ENCODE results near the gene MAP4K3. TPM values are rescaled to one million over a fixed set of nuclear protein-coding genes. Genes with fewer than 3 reads are reported as not detected.

Gene MAP4K3
- total and polyA plus RNA-seq, 12 donors: 8.1 to 49.0 (median 40.2) TPM

GRCh38 chr2:39373181-39373802 lies 63.8 kb downstream of the MAP4K3 start:
- 50 to 74% methylated on average over 2 of the region's 2 CpGs for WGBS, 2 donors
- DNase-seq: no peak
- TF ChIP-seq CTCF (IDR thresholded peaks at IDR 0.05): no peak
- Histone ChIP-seq H3K27me3 (no peaks in the 10 kb centered on the region), H3K36me3 (peaks cover 0 to 51% (median 0%) of the 10 kb centered on the region in 9 donors), H3K9me3 (peaks cover 0 to 20% (median 4%) of the 10 kb centered on the region in 11 donors), H3K4me1 (peaks cover 0 to 28% (median 12%) of the 10 kb centered on the region in 9 donors), H3K27ac (no peak overlapping the region), H3K4me3 (no peak overlapping the region)
- intact Hi-C loops (cut with DNase I): loop anchor here in 4 of 10 donors (10.0 kb wide), 4 partner anchors 142 to 362 kb away; no protein-coding TSS in a partner anchor
- no peak for ATAC-seq

- Histone ChIP-seq H3K4me3 (no peak overlapping the region), H3K27me3 (no peaks in the 10 kb centered on the region), H3K36me3 (peaks cover 0 to 28% (median 0%) of the 10 kb centered on the region in 9 donors), H3K4me1 (peaks cover 0 to 20% (median 0%) of the 10 kb centered on the region in 9 donors), H3K27ac (no peak overlapping the region), H3K9me3 (peaks cover 0 to 19% (median 4%) of the 10 kb centered on the region in 11 donors)
- WGBS, 2 donors: 88 to 94% methylated on average over 2 of the region's 2 CpGs
- TF ChIP-seq CTCF (IDR thresholded peaks at IDR 0.05): no peak
- intact Hi-C loops (cut with DNase I): loop anchor here in 4 of 10 donors (10.0 kb wide), 4 partner anchors 145 to 365 kb away; no protein-coding TSS in a partner anchor
- ATAC-seq: no peak
- no peak for DNase-seq
Observed at GRCh38 chr2:39370101-39370500, 67.0 kb downstream of the MAP4K3 start.

- no peaks in the 10 kb centered on the region for H3K27me3 ChIP-seq
- H3K4me1 ChIP-seq: peaks cover 0 to 27% (median 0%) of the 10 kb centered on the region in 9 donors
- ATAC-seq (no peak), DNase-seq (no peak)
- peaks cover 0 to 19% (median 4%) of the 10 kb centered on the region in 11 donors for H3K9me3 ChIP-seq
- TF ChIP-seq CTCF (IDR thresholded peaks at IDR 0.05): no peak
- peaks cover 0 to 22% (median 0%) of the 10 kb centered on the region in 9 donors for H3K36me3 ChIP-seq
- H3K27ac ChIP-seq: no peak overlapping the region
- 81 to 88% methylated on average over 3 of the region's 3 CpGs for WGBS, 2 donors
- H3K4me3 ChIP-seq: no peak overlapping the region
- intact Hi-C loops (cut with DNase I): no loop called here
Observed at GRCh38 chr2:39368846-39369245, 68.2 kb downstream of the MAP4K3 start.

- H3K27me3 ChIP-seq: no peaks in the 10 kb centered on the region
- TF ChIP-seq CTCF (IDR thresholded peaks at IDR 0.05): no peak
- peaks cover 0 to 19% (median 0%) of the 10 kb centered on the region in 9 donors for H3K36me3 ChIP-seq
- H3K9me3 ChIP-seq: peaks cover 0 to 15% (median 4%) of the 10 kb centered on the region in 11 donors
- ATAC-seq (peak in 1 of 8 donors; percentile 17), DNase-seq (no peak)
- WGBS, 2 donors: 66% methylated on average over 3 of the region's 3 CpGs
- intact Hi-C loops (cut with DNase I): no loop called here
- peaks cover 0 to 27% (median 0%) of the 10 kb centered on the region in 9 donors for H3K4me1 ChIP-seq
- H3K4me3 ChIP-seq: no peak overlapping the region
- no peak overlapping the region for H3K27ac ChIP-seq
Observed at GRCh38 chr2:39368376-39368775, 68.7 kb downstream of the MAP4K3 start.
